Umbilical cord (tissue), 2 donors: ENCODE results near the gene LY6G5C. TPM values are rescaled to one million over a fixed set of nuclear protein-coding genes. Genes with fewer than 3 reads are reported as not detected.

Experiments
- DNase-seq: peaks from one replicate; pipeline ENCODE4 v3.0.0-alpha.2; 2015; ENCODE audit warnings: low spot score
- total RNA-seq: library from RNA; depleted of rRNA; stranded (reverse); fragments of >200 nt; gene quantifications from one replicate; pipeline ENCODE4 v1.2.3, GENCODE V29; 2014; ENCODE audit warnings: low replicate concordance; ENCODE audit not compliant: insufficient read depth

Gene LY6G5C
- 0.48 TPM for total RNA-seq

- DNase-seq: peak; percentile 84
Observed at GRCh38 chr6:31680226-31681134, at the start of gene LY6G5C. LY6G5C (minus strand) TSS chr6:31681067; CDS start chr6:31680373, 694 bp downstream.

- peak; percentile 94 for DNase-seq
Observed at GRCh38 chr6:31729979-31730630, 49.2 kb upstream of the LY6G5C start.

GRCh38 chr6:31729515-31729978 lies 48.7 kb upstream of the LY6G5C start:
- DNase-seq: peak; percentile 97

GRCh38 chr6:31728767-31729514 lies 48.1 kb upstream of the LY6G5C start, which contains the start of gene DDAH2:
DDAH2 (minus strand) TSS chr6:31729299; CDS start chr6:31729161, 138 bp downstream.
- DNase-seq: no peak

- no peak for DNase-seq
Observed at GRCh38 chr6:31727717-31728671, 47.1 kb upstream of the LY6G5C start.

- DNase-seq: no peak
Observed at GRCh38 chr6:31727034-31727716, 46.3 kb upstream of the LY6G5C start.

- no peak for DNase-seq
Observed at GRCh38 chr6:31725502-31726350, 44.9 kb upstream of the LY6G5C start.

- DNase-seq: no peak
Observed at GRCh38 chr6:31723980-31724691, 43.3 kb upstream of the LY6G5C start.

- no peak for DNase-seq
Observed at GRCh38 chr6:31723245-31723979, 42.5 kb upstream of the LY6G5C start, which contains the start of gene MPIG6B. MPIG6B (plus strand) TSS chr6:31723373; CDS start chr6:31723384, 11 bp downstream.

GRCh38 chr6:31722173-31722572 lies 41.3 kb upstream of the LY6G5C start:
- DNase-seq: no peak

GRCh38 chr6:31721351-31722020 lies 40.6 kb upstream of the LY6G5C start, which contains the start of gene LY6G6C:
LY6G6C (minus strand) TSS chr6:31721746; CDS start chr6:31721679, 67 bp downstream.
- no peak for DNase-seq

- no peak for DNase-seq
Observed at GRCh38 chr6:31720196-31720770, 39.4 kb upstream of the LY6G5C start.

GRCh38 chr6:31719001-31719400 lies 38.1 kb upstream of the LY6G5C start:
- no peak for DNase-seq

- no peak for DNase-seq
Observed at GRCh38 chr6:31718265-31718664, 37.4 kb upstream of the LY6G5C start.

- no peak for DNase-seq
Observed at GRCh38 chr6:31717499-31718222, 36.8 kb upstream of the LY6G5C start.
